Measurements from ENCODE around the gene PRSS38. TPM values are rescaled to one million over a fixed set of nuclear protein-coding genes. Genes with fewer than 3 reads are reported as not detected.

PRSS38 gene
- total and polyA plus RNA-seq, 10 of the 15 experiments (the other 5 are each of a cell fraction or from before 2014, with no cell fraction given), result not detected

DNA sequence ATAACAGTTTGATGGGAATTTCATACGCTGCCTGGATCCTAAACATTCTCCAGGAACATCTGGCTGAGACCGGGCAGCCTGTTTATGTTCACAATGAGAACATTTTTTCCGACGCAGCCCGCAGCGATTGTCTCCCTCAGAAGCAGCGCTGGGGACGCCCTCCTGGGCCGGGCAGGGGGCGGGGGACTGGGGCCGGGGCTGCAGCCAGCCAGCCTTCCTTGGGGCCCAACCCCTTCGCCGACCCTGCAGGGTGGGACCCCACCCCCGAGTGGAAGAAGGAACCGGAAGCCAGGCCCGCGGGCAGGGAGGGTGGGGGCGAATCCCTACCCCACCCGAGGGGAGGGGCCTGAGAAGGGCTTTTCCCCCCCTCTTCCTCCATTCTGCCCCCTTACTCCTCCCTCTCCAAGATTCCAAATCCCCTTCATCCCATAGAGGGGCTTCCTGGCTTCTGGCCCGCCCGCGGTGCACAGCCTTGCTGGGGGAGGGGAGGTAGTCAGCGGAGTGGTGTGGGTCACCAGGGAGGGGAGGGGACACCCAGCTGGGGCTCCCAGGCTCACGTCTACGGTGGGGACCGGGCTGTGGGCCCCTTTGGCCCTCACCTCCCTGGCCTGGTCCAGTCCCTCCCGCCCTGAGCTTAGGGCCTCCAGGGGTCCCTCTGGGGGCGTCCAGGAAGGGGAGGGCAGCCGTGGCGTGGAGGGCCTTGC, 71.7 kb downstream of the PRSS38 start (continued):
- TF ChIP-seq, protein P1, sequence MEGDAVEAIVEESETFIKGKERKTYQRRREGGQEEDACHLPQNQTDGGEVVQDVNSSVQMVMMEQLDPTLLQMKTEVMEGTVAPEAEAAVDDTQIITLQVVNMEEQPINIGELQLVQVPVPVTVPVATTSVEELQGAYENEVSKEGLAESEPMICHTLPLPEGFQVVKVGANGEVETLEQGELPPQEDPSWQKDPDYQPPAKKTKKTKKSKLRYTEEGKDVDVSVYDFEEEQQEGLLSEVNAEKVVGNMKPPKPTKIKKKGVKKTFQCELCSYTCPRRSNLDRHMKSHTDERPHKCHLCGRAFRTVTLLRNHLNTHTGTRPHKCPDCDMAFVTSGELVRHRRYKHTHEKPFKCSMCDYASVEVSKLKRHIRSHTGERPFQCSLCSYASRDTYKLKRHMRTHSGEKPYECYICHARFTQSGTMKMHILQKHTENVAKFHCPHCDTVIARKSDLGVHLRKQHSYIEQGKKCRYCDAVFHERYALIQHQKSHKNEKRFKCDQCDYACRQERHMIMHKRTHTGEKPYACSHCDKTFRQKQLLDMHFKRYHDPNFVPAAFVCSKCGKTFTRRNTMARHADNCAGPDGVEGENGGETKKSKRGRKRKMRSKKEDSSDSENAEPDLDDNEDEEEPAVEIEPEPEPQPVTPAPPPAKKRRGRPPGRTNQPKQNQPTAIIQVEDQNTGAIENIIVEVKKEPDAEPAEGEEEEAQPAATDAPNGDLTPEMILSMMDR (IDR thresholded peaks at IDR 0.05 in 2 of 3, conservative IDR thresholded peaks at IDR 0.05 in 1 of 3; ENCODE audit: control insufficient read depth in 2 of 3, extremely low read depth in 1 of 3, insufficient read depth in 1 of 3, low read depth in 3 of 3, low read length in 3 of 3), result no peak

DNA sequence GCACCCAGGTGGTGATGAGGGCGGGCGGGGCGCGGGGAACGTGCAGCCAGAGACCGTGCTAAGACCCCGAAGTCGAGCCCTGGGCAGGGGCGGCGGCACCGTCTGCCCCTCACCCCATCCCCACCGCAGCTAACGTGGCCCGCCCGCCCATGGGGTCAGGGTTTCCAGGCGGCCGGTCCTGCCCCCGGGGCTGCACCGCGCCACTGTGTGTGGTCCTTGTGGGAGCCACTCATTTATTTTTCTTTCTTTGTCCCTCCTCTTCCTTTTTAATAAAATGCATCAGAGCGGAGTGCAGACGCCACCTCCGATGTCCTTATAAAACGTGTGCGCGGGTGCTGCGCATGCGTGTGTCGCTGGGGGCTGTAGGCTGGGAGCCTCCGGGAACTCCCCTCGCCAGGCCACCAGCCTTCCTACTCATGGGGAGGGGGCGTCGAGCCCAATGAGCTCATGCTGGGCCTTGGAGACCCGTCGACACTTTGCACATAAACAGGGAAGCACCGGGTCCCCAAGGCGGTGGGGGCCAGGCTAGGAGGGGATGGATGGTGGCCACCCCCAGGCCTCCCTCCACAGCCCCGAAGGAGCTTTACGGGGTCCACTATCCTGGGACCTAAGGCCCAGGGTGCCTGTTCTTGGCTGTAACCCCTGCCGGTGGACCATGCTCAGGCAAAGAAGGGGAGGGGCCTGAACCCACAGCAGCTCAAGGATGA, 72.4 kb downstream of the PRSS38 start:
- ChIA-PET CTCF (no interaction called here), RAD21 (ENCODE audit: unreplicated experiment) (no interaction called here), POLR2A (no interaction called here), SMC1A (ENCODE audit: uncharacterized antibody, unreplicated experiment) (no interaction called here)
- Histone ChIP-seq H3K4me3 (no peak overlapping the region), H3K9ac (ENCODE audit: control insufficient read depth, insufficient read depth, low read length) (no peak overlapping the region), H3K79me2 (ENCODE audit: control insufficient read depth, insufficient read depth, low read length) (no peaks in the 10 kb centered on the region), H3K27ac (ENCODE audit: control insufficient read depth, insufficient read depth) (no peak overlapping the region), H3K4me2 (ENCODE audit: control insufficient read depth, insufficient read depth) (no peak overlapping the region), H4K20me1 (ENCODE audit: control insufficient read depth, insufficient read depth) (no peaks in the 10 kb centered on the region), H3K4me1 (ENCODE audit: control insufficient read depth, insufficient read depth, low read length) (no peaks in the 10 kb centered on the region), H3K9me3 (replicated peaks; ENCODE audit: control insufficient read depth, insufficient read depth, low read length) (no peaks in the 10 kb centered on the region), H2AFZ (ENCODE audit: control insufficient read depth, low read depth, low read length) (no peak overlapping the region), H3K36me3 (ENCODE audit: control insufficient read depth in 2 of 2, insufficient read depth in 2 of 2, low read length in 1 of 2) (no peaks in the 10 kb centered on the region), H3K27me3 (replicated peaks in 1 of 2; ENCODE audit: control insufficient read depth in 2 of 2, insufficient read depth in 2 of 2, low read length in 1 of 2) (no peaks in the 10 kb centered on the region)
- in situ Hi-C loops (cut with MboI), result no loop called here
- intact Hi-C loops (cut with micrococcal nuclease; ENCODE audit: unreplicated experiment), result no loop called here
- TF ChIP-seq LARP7 (IDR thresholded peaks at IDR 0.05), result no peak
- TF ChIP-seq, protein P2, sequence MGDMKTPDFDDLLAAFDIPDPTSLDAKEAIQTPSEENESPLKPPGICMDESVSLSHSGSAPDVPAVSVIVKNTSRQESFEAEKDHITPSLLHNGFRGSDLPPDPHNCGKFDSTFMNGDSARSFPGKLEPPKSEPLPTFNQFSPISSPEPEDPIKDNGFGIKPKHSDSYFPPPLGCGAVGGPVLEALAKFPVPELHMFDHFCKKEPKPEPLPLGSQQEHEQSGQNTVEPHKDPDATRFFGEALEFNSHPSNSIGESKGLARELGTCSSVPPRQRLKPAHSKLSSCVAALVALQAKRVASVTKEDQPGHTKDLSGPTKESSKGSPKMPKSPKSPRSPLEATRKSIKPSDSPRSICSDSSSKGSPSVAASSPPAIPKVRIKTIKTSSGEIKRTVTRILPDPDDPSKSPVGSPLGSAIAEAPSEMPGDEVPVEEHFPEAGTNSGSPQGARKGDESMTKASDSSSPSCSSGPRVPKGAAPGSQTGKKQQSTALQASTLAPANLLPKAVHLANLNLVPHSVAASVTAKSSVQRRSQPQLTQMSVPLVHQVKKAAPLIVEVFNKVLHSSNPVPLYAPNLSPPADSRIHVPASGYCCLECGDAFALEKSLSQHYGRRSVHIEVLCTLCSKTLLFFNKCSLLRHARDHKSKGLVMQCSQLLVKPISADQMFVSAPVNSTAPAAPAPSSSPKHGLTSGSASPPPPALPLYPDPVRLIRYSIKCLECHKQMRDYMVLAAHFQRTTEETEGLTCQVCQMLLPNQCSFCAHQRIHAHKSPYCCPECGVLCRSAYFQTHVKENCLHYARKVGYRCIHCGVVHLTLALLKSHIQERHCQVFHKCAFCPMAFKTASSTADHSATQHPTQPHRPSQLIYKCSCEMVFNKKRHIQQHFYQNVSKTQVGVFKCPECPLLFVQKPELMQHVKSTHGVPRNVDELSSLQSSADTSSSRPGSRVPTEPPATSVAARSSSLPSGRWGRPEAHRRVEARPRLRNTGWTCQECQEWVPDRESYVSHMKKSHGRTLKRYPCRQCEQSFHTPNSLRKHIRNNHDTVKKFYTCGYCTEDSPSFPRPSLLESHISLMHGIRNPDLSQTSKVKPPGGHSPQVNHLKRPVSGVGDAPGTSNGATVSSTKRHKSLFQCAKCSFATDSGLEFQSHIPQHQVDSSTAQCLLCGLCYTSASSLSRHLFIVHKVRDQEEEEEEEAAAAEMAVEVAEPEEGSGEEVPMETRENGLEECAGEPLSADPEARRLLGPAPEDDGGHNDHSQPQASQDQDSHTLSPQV (IDR thresholded peaks at IDR 0.05), result no peak
- TF ChIP-seq WRNIP1 (IDR thresholded peaks at IDR 0.05; ENCODE audit: borderline replicate concordance, low read depth, low read length), result no peak
- no peak for TF ChIP-seq FOXM1 (IDR thresholded peaks at IDR 0.05; ENCODE audit: low read depth, low read length)
- TF ChIP-seq EGR1 (IDR thresholded peaks at IDR 0.05; ENCODE audit: borderline replicate concordance in 1 of 2, low read depth in 2 of 2, low read length in 2 of 2), result no peak
- TF ChIP-seq, protein P3, sequence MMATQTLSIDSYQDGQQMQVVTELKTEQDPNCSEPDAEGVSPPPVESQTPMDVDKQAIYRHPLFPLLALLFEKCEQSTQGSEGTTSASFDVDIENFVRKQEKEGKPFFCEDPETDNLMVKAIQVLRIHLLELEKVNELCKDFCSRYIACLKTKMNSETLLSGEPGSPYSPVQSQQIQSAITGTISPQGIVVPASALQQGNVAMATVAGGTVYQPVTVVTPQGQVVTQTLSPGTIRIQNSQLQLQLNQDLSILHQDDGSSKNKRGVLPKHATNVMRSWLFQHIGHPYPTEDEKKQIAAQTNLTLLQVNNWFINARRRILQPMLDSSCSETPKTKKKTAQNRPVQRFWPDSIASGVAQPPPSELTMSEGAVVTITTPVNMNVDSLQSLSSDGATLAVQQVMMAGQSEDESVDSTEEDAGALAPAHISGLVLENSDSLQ (IDR thresholded peaks at IDR 0.05), result peak; percentile 79
- TF ChIP-seq, protein P4, sequence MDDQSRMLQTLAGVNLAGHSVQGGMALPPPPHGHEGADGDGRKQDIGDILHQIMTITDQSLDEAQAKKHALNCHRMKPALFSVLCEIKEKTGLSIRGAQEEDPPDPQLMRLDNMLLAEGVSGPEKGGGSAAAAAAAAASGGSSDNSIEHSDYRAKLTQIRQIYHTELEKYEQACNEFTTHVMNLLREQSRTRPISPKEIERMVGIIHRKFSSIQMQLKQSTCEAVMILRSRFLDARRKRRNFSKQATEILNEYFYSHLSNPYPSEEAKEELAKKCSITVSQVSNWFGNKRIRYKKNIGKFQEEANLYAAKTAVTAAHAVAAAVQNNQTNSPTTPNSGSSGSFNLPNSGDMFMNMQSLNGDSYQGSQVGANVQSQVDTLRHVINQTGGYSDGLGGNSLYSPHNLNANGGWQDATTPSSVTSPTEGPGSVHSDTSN (IDR thresholded peaks at IDR 0.05; ENCODE audit: insufficient replicate concordance, low read depth, low read length), result peak; percentile 27
- FAIRE-seq, result no peak
- BruUV-seq (replicated peaks), result no TSS peak
- WGBS (ENCODE audit: insufficient coverage, insufficient replicate concordance, low lambda C conversion rate, missing lambda C conversion rate), result 23% methylated on average over 30 of the region's 40 CpGs
- no peak for DNase-seq (ENCODE audit: low read depth, low spot score)
- ATAC-seq, result no peak

Measured in GM12878 (cell line).